Measurements from ENCODE around the gene PRKG1. TPM values are rescaled to one million over a fixed set of nuclear protein-coding genes. Genes with fewer than 3 reads are reported as not detected.

PRKG1 gene
- total and polyA plus RNA-seq, 2 of the 8 experiments (the other 6 are each of a cell fraction or from before 2014, with no cell fraction given): 4.2 to 15.2 TPM

DNA sequence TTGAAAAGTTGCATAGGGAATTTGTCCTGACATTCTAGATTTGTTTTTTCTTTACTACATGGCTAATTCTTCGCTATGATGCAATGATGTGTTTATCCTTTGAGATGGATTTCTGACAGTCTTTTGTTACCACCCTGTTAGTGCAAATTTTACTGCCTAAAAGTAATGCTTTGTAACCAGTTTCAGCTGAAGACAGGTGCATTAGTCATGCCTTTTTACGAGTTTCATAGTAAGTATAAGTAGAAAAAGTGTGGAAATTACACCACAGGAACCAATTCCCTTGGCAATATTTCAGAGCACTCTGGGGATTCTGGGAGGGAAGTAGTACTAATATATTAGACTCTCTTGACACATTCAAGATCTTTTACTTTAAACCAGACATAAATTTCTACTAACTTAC, 982.0 kb downstream of the PRKG1 start (continued):
- TF ChIP-seq FOSL1 (IDR thresholded peaks at IDR 0.05; ENCODE audit: insufficient read depth, low read depth, low read length): no peak
- no peak for TF ChIP-seq NANOG (IDR thresholded peaks at IDR 0.05; ENCODE audit: insufficient read depth, low read depth, low read length, poor library complexity, severe bottlenecking)
- TF ChIP-seq TAF7 (optimal IDR thresholded peaks at IDR 0.05; ENCODE audit: borderline replicate concordance, low read depth, low read length): no peak

All from H1 (cell line).